ENCODE measurements around the gene PRKD1. TPM values are rescaled to one million over a fixed set of nuclear protein-coding genes. Genes with fewer than 3 reads are reported as not detected.
"Not testable (repeated sequence)": the region's sequence is repeated elsewhere in the genome, so short reads cannot be mapped to it uniquely, and the experiment has no call there.

Gene PRKD1
- total and polyA plus RNA-seq, 5 donors, result 3.7 to 10.1 (median 7.5) TPM

- Histone ChIP-seq H3K27me3 (ENCODE audit: control insufficient read depth, insufficient read depth) (no peaks in the 10 kb centered on the region), H3K27ac (ENCODE audit: low read length) (no peak overlapping the region), H3K9me3 (ENCODE audit: control insufficient read depth, low read length) (no peaks in the 10 kb centered on the region), H3K4me3 (ENCODE audit: low read length) (no peak overlapping the region), H3K4me1 (ENCODE audit: control insufficient read depth, insufficient read depth, low read length) (no peaks in the 10 kb centered on the region)
- 75% methylated on average over 6 of the region's 6 CpGs for WGBS
- no peak for DNase-seq
- intact Hi-C loops (cut with DNase I), result no loop called here
- ATAC-seq, result no peak
Observed at GRCh38 chr14:29799464-29800095, 128.1 kb downstream of the PRKD1 start.

DNA sequence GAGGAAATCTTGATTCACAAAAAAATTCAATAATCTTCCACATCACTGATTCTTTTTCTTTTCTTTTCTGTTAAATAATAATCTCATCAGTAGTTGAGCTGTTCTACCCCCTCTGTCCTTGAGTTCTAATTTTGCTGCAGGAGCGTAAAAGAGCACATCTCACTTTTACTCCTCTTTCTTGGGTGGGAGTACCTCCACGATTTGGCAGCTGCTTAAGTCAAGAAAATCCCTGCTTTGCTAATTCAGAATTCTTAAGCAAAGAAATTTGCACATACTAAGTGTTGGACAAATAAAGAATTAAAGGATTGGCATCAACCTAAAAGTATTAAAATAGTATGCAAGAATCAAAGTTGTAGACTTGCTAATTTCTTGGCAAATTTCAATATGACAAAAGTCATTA, 128.8 kb downstream of the PRKD1 start:
- intact Hi-C loops (cut with DNase I), result no loop called here
- Histone ChIP-seq H3K9me3 (ENCODE audit: control insufficient read depth, low read length) (no peaks in the 10 kb centered on the region), H3K27ac (ENCODE audit: low read length) (no peak overlapping the region), H3K27me3 (ENCODE audit: control insufficient read depth, insufficient read depth) (no peaks in the 10 kb centered on the region), H3K4me1 (ENCODE audit: control insufficient read depth, insufficient read depth, low read length) (no peaks in the 10 kb centered on the region), H3K4me3 (ENCODE audit: low read length) (no peak overlapping the region)
- WGBS, result 89% methylated on average over 2 of the region's 2 CpGs
- DNase-seq (no peak), ATAC-seq (no peak)

- Histone ChIP-seq H3K4me3 (ENCODE audit: low read length) (no peak overlapping the region), H3K4me1 (ENCODE audit: control insufficient read depth, insufficient read depth, low read length) (no peaks in the 10 kb centered on the region), H3K9me3 (ENCODE audit: control insufficient read depth, low read length) (no peaks in the 10 kb centered on the region), H3K27ac (ENCODE audit: low read length) (no peak overlapping the region), H3K27me3 (ENCODE audit: control insufficient read depth, insufficient read depth) (no peaks in the 10 kb centered on the region)
- ATAC-seq, result no peak
- DNase-seq, result no peak
- WGBS, result 98% methylated on average over 2 of the region's 2 CpGs
- intact Hi-C loops (cut with DNase I), result no loop called here
Observed at GRCh38 chr14:29798108-29798663, 129.5 kb downstream of the PRKD1 start.

DNA sequence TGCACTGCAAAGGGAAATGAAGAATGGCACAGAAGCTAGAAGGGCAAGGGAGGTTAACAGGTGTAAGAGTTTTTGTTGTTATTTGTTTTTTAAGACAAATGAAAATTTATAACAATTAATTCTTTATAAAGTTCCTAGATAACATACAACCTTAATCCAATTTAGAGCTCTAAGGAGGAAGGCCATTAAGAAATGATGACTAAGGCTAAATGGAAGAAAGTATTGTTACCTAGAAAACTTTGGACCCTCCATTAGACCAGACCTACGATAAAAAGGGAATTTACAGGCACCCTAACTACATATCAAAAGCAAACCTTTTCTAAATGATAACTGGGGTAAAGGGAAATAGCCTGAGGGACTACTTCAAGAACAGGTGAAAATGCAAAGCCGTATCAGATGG, 130.8 kb downstream of the PRKD1 start:
- Histone ChIP-seq H3K4me1 (ENCODE audit: control insufficient read depth, insufficient read depth, low read length) (no peaks in the 10 kb centered on the region), H3K9me3 (ENCODE audit: control insufficient read depth, low read length) (no peaks in the 10 kb centered on the region), H3K4me3 (ENCODE audit: low read length) (no peak overlapping the region), H3K27me3 (ENCODE audit: control insufficient read depth, insufficient read depth) (no peaks in the 10 kb centered on the region), H3K27ac (ENCODE audit: low read length) (no peak overlapping the region)
- intact Hi-C loops (cut with DNase I), result no loop called here
- DNase-seq (no peak), ATAC-seq (no peak)
- WGBS, result 90% methylated on average over 2 of the region's 2 CpGs

- Histone ChIP-seq H3K27ac (ENCODE audit: low read length) (no peak overlapping the region), H3K4me1 (ENCODE audit: control insufficient read depth, insufficient read depth, low read length) (no peaks in the 10 kb centered on the region), H3K27me3 (ENCODE audit: control insufficient read depth, insufficient read depth) (no peaks in the 10 kb centered on the region), H3K4me3 (ENCODE audit: low read length) (no peak overlapping the region), H3K9me3 (ENCODE audit: control insufficient read depth, low read length) (no peaks in the 10 kb centered on the region)
- 93% methylated on average over 2 of the region's 2 CpGs for WGBS
- ATAC-seq (no peak), DNase-seq (no peak)
- intact Hi-C loops (cut with DNase I), result no loop called here
Observed at GRCh38 chr14:29789475-29789874, 138.2 kb downstream of the PRKD1 start.

- 94% methylated on average over 2 of the region's 2 CpGs for WGBS
- Histone ChIP-seq H3K27ac (ENCODE audit: low read length) (no peak overlapping the region), H3K27me3 (ENCODE audit: control insufficient read depth, insufficient read depth) (no peaks in the 10 kb centered on the region), H3K4me1 (ENCODE audit: control insufficient read depth, insufficient read depth, low read length) (no peaks in the 10 kb centered on the region), H3K9me3 (ENCODE audit: control insufficient read depth, low read length) (no peaks in the 10 kb centered on the region), H3K4me3 (ENCODE audit: low read length) (no peak overlapping the region)
- intact Hi-C loops (cut with DNase I), result no loop called here
- ATAC-seq, result no peak
- no peak for DNase-seq
Observed at GRCh38 chr14:29788093-29788492, 139.6 kb downstream of the PRKD1 start.

- H3K4me3 ChIP-seq (ENCODE audit: low read length), result no peak overlapping the region
- no peak overlapping the region for H3K27ac ChIP-seq (ENCODE audit: low read length)
- DNase-seq, result no peak
- intact Hi-C loops (cut with DNase I), result no loop called here
- no peaks in the 10 kb centered on the region for H3K4me1 ChIP-seq (ENCODE audit: control insufficient read depth, insufficient read depth, low read length)
- no peaks in the 10 kb centered on the region for H3K27me3 ChIP-seq (ENCODE audit: control insufficient read depth, insufficient read depth)
- ATAC-seq, result no peak
- 89% methylated on average over 3 of the region's 3 CpGs for WGBS
- no peaks in the 10 kb centered on the region for H3K9me3 ChIP-seq (ENCODE audit: control insufficient read depth, low read length)
Observed at GRCh38 chr14:29783556-29783955, 144.1 kb downstream of the PRKD1 start.

- Histone ChIP-seq H3K27ac (ENCODE audit: low read length) (no peak overlapping the region), H3K9me3 (ENCODE audit: control insufficient read depth, low read length) (no peaks in the 10 kb centered on the region), H3K4me1 (ENCODE audit: control insufficient read depth, insufficient read depth, low read length) (no peaks in the 10 kb centered on the region), H3K4me3 (ENCODE audit: low read length) (no peak overlapping the region), H3K27me3 (ENCODE audit: control insufficient read depth, insufficient read depth) (no peaks in the 10 kb centered on the region)
- no peak for DNase-seq
- intact Hi-C loops (cut with DNase I), result no loop called here
- WGBS, result 93% methylated on average over 2 of the region's 2 CpGs
- no peak for ATAC-seq
Observed at GRCh38 chr14:29782041-29782440, 145.6 kb downstream of the PRKD1 start.

DNA sequence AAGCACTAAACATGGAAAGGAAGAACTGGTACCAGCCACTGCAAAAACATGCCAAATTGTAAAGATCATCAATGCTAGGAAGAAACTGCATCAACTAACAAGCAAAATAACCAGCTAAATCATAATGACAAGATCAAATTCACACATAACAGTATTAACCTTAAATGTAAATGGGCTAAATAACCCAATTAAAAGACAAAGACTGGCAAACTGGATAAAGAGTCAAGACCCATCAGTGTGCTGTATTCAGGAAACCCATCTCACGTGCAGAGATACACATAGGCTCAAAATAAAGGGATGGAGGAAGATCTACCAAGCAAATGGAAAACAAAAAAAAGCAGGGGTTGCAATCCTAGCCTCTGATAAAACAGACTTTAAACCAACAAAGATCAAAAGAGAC, 150.5 kb downstream of the PRKD1 start:
- H3K27me3 ChIP-seq (ENCODE audit: control insufficient read depth, insufficient read depth); H3K4me3 ChIP-seq (ENCODE audit: low read length); H3K27ac ChIP-seq (ENCODE audit: low read length); ATAC-seq; H3K4me1 ChIP-seq (ENCODE audit: control insufficient read depth, insufficient read depth, low read length); DNase-seq; H3K9me3 ChIP-seq (ENCODE audit: control insufficient read depth, low read length); intact Hi-C loops (cut with DNase I): not testable (repeated sequence)
- WGBS, result 91% methylated on average over 1 of the region's 1 CpG

DNA sequence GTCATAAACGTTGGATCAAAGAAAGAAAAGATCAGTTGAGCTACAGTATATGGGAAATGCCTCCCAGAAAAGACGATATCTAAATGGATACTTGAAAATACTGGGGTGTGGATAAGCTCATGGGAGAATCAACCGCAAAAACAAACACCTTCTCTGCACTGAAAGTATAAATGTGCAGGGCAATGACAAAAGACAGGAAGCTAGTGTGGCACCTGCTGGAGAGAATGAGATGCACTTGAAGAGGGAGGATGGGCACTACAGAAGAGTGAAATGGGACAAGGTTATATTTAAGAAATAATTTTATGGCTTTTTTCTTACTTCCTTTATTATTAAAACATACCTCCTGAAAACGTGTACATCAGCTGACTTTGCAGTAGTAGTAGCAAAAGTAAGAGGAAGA, 153.7 kb downstream of the PRKD1 start:
- intact Hi-C loops (cut with DNase I), result no loop called here
- H3K9me3 ChIP-seq (ENCODE audit: control insufficient read depth, low read length), result no peaks in the 10 kb centered on the region
- no peak overlapping the region for H3K4me3 ChIP-seq (ENCODE audit: low read length)
- H3K27ac ChIP-seq (ENCODE audit: low read length), result no peak overlapping the region
- 66% methylated on average over 4 of the region's 4 CpGs for whole genome bisulfite sequencing
- DNase-seq (no peak), ATAC-seq (no peak)
- no peaks in the 10 kb centered on the region for H3K27me3 ChIP-seq (ENCODE audit: control insufficient read depth, insufficient read depth)
- no peaks in the 10 kb centered on the region for H3K4me1 ChIP-seq (ENCODE audit: control insufficient read depth, insufficient read depth, low read length)

GRCh38 chr14:29763342-29763858, 164.2 kb downstream of the PRKD1 start:
- WGBS, result 86% methylated on average over 2 of the region's 2 CpGs
- DNase-seq (no peak), ATAC-seq (no peak)
- Histone ChIP-seq H3K27ac (ENCODE audit: low read length) (no peak overlapping the region), H3K27me3 (ENCODE audit: control insufficient read depth, insufficient read depth) (no peaks in the 10 kb centered on the region), H3K4me1 (ENCODE audit: control insufficient read depth, insufficient read depth, low read length) (peaks cover 2% of the 10 kb centered on the region), H3K4me3 (ENCODE audit: low read length) (no peak overlapping the region), H3K9me3 (ENCODE audit: control insufficient read depth, low read length) (no peaks in the 10 kb centered on the region)
- intact Hi-C loops (cut with DNase I), result no loop called here
